GM19324 (cell line): ENCODE results near the gene CEP57.
"Not testable (repeated sequence)": the region's sequence is repeated elsewhere in the genome, so short reads cannot be mapped to it uniquely, and the experiment has no call there.

ENCODE experiments used
- ATAC-seq: cut with Tn5 transposase; IDR thresholded peaks from one replicate; pipeline ENCODE4 v1.9.1; 2021; ENCODE audit warnings: mild to moderate bottlenecking, moderate library complexity; ENCODE audit not compliant: unreplicated experiment, low FRiP score

The CEP57 gene

DNA sequence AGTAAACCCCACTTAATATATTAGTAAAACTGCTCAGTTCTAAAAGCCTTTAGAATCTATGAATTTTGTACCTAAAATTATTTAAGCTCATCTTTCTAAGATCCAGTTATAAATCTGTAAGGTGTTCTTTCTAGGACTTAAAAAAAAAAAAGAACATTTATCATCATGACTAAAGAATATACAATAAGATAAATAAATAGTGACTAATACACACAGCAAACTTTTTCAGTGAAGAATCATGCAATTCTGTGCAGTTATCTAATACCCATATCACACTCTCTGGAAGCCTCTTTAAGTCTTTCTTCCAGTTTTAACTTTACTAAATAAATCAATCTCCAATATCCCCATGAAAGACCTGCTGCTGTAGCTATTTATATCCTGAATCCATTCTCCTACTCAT is 59.8 kb downstream of the CEP57 start:
- ATAC-seq: no peak

GRCh38 chr11:95853138-95853537 is 62.8 kb downstream of the CEP57 start:
- no peak for ATAC-seq

DNA sequence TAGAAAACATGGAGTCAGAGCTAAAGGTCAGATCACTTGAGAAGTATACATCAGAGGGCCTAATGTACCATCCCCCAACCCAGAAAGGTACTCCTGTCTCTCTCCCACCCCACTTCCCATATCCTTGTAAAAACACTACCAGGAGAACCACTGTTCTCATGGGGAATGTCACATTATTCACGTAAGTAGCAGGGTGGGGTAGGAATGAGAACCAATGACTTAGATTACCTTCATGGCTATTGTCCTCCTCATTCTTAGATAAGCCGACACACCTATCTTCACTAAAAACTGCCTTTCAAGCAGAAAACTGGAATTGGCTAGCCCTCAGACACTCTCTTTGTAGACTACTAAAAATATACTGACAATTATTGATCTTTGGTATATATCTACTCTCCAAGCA is 63.6 kb downstream of the CEP57 start:
- ATAC-seq: no peak

GRCh38 chr11:95854362-95854761 is 64.1 kb downstream of the CEP57 start:
- not testable (repeated sequence) for ATAC-seq

DNA sequence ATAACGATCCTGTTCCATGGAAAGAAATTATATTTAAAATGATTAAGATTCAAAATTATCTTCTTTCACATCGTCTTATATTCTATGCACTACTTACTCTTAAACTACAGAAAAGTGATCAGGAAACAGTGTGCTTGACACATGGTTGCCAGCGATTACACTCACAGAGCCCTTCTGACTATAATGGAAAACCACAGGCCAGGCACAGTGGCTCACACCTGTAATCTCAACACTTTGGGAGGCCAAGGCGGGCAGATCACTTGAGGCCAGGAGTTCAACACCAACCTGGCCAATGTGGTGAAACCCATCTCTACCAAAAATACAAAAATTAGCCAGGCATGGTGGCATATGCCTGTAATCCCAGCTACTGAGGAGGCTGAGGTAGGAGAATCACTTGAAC is 69.7 kb downstream of the CEP57 start:
- ATAC-seq: not testable (repeated sequence)

DNA sequence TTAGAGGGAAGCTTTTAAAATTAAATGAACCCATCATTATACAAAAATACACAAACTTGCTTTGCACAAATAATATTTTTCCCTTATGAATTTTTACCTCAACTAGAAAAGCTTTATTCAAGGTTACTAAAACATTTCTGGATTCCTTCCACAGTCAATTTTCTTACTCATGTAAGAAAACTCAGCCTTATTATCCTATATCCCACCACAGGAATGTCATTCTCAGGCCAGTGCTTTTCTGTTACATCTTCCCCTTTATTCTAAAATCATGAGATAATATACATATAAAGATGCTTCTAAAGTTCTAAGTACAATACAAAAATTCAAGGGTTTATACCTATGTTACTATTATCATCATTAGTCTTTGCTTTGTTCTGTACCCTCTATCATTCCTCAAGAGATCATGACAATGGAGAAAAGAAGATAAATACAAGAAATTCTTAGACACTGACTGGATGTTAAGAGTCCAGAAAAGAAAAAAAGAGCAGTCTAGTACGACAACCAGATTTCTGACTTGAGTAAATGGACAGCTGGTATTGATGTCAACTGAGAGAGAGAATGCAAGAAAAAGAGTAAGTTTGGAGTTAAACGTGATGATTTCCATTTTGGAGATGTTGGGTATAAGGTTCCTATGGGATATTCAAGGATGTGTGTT is 73.3 kb downstream of the CEP57 start:
- no peak for ATAC-seq

GRCh38 chr11:95867105-95867504 is 76.8 kb downstream of the CEP57 start:
- no peak for ATAC-seq

- not testable (repeated sequence) for ATAC-seq
Observed at GRCh38 chr11:95870877-95871276, 80.6 kb downstream of the CEP57 start.

DNA sequence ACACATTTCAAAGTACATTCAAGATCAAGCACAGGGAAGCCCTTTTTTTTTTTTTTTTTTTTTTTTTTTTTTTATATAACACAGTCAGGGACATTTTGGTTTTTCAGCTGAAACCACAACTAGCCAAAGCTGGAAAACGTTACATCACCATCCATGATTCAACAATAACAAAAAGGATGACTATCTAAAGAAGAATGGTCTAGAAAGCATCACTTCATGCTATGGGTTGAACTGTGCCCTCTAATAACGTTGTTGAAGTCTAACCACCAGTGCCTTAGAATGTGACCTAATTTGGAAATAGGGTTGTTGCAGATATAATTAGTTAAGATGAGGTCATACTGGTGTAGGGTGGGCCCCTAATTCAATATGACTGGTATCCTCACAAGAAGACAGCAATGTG is 87.0 kb downstream of the CEP57 start:
- no peak for ATAC-seq
